NCI-H82 treated with DMSO at 0.1 percent for 48 hours (cell line): ENCODE data around the gene UBE2K.
"Not testable (repeated sequence)": the region's sequence is repeated elsewhere in the genome, so short reads cannot be mapped to it uniquely, and the experiment has no call there.

ENCODE experiments used
- DNase-seq: peaks from one replicate; lab custom pipeline; 2025; ENCODE audit not compliant: unreplicated experiment; lab: John Stamatoyannopoulos, UW

The UBE2K gene

GRCh38 chr4:39721788-39722187, 23.9 kb downstream of the UBE2K start:
- DNase-seq: no peak

- no peak for DNase-seq
Measured at GRCh38 chr4:39729557-39729956, 31.6 kb downstream of the UBE2K start.

- DNase-seq: no peak
Measured at GRCh38 chr4:39730072-39730471, 32.1 kb downstream of the UBE2K start.

- DNase-seq: no peak
Measured at GRCh38 chr4:39731908-39732307, 34.0 kb downstream of the UBE2K start.

- no peak for DNase-seq
Measured at GRCh38 chr4:39732728-39733127, 34.8 kb downstream of the UBE2K start.

DNA sequence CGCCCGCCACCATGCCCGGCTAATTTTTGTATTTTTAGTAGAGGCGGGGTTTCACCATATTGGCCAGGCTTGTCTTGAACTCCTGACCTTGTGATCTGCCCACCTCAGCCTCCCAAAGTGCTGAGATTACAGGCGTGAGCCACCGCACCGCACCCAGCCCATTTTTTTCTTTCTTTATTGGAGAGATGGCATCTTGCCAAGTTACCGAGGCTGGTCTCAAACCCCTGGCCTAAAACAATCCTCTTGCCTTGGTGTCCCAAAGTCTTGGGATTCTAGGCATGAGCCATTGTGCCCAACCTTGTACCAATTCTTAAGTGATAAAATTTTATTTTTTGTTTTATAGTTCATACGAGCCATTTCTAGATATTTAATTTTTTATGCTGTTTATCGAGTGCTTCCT, 41.7 kb downstream of the UBE2K start:
- DNase-seq: not testable (repeated sequence)

DNA sequence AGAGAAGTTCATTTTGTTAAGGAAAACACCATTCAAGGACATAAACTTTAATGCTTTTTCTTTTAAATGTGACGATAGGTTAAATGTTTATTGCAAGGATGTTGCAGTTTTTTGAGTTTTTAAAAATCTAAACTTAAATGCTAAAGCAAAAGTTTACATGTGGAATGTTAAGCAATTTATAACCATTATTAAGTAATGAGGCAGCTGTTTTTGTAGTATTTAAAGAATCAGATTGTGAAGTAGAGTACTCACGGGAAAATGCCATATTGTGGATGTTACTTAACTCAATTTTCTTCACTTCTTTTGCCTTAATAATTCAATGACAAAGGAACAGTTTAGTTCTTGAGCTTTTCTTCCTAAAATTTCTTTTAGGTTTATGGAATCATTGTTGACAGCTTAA, 43.5 kb downstream of the UBE2K start:
- no peak for DNase-seq

- no peak for DNase-seq
Measured at GRCh38 chr4:39745920-39746319, 48.0 kb downstream of the UBE2K start.

- no peak for DNase-seq
Measured at GRCh38 chr4:39750216-39750615, 52.3 kb downstream of the UBE2K start.

DNA sequence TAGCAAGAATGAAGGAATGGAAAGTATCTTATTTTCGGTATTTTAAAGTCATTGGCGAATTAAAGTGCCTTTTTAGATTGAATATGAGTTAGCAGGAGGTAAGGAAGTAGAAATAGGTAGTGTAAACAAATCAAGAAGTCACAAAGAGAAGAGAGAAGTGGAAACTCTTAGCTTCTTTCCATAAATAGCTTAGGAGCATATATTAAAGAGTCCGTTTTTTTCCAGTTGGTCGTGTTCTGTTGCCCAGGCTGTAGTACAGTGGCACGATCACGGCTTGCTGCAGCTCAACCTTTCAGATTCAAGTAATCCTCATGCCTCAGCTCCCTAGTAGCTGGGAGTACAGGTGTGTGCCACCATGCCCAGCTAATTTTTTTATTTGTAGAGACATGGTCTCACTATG, 56.4 kb downstream of the UBE2K start:
- no peak for DNase-seq

DNA sequence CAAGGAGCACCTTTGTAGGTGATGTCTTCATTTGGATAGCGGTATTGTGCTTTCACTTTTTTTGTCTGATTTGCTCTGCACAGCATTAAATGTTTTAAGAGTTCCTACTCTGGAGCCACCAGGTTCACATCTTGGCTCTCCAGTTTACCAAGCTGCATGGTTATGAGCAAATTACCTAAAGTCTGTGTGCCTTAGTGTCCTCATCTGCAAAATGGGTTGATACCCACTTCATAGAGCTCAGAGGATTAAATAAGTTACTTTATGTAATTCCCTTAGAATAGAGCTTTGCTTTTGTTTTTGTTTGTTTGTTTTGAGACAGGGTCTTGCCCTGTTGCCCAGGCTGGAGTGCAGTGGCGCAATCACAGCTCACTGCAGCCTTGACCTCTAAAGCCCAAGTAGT, 58.2 kb downstream of the UBE2K start:
- no peak for DNase-seq

GRCh38 chr4:39758176-39758575, 60.2 kb downstream of the UBE2K start:
- no peak for DNase-seq

GRCh38 chr4:39759569-39759968, 61.6 kb downstream of the UBE2K start:
- DNase-seq: no peak

DNA sequence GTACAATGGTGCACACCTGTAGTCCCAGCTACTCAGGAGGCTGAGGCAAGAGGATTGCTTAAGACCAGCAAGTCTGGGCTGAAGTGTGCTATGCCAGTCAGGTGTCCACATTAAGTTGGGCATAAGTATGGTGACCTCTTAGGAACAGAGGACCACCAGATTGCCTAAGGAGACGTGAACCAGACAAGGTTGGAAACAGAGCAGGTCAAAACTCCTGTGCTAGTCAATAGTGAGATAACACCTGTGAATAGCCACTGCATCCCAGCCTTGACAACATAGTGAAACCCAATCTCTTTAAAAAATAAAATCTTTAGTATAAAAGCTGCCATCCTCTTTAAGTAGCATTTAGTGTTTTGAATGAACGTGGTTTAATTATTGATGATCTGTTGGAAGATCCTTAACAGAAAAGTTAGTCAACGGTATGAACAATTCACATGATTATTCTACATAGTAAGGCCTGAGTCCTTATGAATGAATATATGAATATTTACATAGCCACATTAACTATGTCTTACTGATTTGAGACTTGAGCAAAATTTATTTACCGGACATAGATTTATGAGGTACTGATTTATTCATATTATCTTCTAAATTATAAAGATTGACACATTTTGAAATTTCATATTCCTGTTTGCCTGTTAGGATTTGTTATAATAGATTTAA, 63.2 kb downstream of the UBE2K start:
- DNase-seq: no peak

DNA sequence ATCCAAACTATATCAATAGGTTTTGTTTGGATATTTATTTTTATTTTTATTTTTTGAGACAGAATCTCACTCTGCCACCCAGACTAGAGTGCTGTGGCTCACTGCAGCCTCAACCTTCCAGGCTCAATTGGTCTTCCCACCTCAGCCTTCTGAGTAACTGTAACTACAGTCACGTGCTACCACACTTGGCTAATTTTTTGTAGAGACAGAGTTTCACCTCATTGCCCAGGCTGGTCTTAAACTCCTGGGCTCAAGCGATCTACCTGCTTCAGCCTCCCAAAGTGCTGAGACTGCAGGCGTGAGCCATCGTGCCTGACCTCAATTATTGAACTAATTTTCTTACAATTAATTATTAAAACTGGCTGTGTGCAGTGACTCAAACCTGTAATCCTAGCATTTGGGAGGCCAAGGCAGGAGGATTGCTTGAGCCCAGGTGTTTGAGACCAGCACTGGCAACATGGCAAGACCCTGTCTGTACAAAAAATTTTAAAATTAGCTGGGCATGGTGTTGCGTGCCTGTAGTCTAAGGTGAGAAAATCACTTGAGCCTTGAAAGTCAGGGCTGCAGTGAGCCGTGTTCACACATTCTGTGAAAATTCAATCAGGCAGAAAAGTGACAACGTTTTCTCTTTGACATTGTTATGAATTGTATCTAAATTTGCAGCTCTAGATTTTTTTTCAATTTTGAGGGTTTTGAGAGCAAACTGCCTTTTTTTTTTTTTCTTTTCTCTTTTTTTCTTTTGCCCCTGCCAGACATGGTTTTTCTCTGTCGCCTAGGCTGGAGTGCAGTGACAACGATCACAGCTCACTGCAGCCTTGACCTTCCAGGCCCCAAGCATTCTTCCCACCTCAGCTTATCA, 66.0 kb downstream of the UBE2K start:
- DNase-seq: no peak

DNA sequence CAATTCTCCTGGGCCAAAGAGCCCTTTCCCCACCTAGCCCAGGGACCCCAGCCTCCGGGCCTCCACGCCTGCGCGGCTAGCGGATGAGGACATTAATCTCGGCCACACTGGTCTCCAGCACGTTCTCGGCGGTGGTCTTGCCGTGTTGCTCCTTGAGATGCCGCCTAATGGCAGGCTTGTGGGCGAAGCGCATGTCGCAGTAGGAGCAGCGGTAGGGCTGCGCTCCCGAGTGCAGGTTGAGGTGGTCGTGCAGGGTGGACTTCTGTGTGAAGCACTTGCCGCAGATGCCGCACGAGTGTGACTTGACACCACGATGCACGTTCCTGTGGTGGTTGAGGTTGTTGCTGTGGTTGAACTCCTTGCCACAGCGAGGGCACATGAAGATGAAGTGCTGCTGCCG, 72.1 kb downstream of the UBE2K start:
- no peak for DNase-seq

- DNase-seq: no peak
Measured at GRCh38 chr4:39770471-39770870, 72.5 kb downstream of the UBE2K start.

DNA sequence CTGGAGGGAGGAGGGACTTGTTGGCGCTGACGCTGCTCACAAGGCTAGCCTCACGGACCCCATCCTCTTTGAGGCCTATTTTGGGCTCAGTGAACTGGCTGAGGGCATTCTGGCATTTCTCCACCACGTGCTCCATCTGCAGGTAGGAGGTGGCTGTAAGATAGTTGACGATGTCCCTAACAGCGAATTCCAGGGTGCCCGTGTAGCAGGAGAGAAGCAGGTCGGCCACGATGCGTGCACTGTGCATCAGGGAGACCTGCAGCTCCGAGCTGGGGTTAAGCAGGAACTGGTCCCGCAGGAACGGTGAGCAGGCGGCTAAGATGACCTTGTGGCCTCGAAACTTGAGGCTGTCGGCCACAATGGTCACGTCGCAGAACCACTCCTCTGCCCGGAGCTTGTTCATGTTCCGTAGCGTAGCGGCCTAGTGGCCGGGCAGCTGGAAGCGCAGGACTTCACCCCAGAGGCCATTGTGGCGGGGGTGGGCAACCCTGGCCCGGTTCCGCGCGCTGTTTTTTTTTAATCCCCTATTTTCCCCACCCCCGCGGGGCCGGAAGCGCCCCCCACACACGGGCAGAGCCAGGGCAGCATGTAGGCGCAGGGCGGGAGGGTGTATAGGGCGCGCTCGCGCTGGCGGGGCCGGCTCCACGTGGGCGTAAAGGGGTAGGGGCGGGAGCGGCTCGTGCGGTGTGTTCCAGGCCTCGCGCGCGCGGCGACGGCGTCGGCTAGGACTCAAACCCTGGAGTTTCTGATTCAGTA, 73.2 kb downstream of the UBE2K start:
- no peak for DNase-seq

- DNase-seq: not testable (repeated sequence)
Measured at GRCh38 chr4:39781988-39782387, 84.1 kb downstream of the UBE2K start.

DNA sequence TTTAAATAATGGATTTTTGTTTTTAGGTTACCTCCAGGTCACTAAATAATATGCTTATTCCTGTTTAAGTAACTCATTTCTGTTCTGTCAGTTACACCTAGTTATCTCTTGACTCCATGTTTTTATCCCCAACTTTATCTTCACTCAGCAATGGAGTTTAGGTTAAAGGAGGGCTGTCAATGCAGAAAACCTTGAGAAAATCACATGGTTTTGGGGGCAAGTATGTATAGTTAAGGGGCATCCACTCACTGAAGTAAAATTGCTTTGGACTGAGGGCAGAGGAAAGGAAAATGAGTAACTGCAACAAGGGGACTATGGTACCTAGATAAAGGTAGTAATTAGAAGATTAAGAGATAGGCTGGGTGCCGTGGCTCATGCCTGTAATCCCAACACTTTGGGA, 87.1 kb downstream of the UBE2K start:
- no peak for DNase-seq

- DNase-seq: no peak
Measured at GRCh38 chr4:39786838-39787237, 88.9 kb downstream of the UBE2K start.

DNA sequence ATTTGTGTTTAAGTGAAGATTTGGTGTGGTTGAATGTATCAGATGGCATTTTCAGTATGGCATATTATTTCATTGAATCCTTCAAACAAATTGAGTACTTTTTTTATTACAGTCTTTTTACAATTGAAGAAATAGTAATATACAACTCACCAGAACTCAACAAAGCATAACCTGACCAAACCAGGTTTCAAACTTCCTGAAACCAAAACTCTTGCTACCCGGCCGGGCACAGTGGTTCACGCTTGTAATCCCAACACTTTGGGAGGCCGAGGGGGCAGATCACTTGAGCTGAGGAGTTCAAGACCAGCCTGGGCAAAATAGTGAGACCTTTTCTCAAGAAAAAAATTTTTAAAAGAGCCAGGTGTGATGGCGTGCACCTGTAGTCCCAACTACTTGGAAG, 94.2 kb downstream of the UBE2K start:
- DNase-seq: no peak
